DMS153 (cell line): ENCODE measurements around the gene CUX1.
"Not testable (repeated sequence)": the region's sequence is repeated elsewhere in the genome, so short reads cannot be mapped to it uniquely, and the experiment has no call there.

Experiments
- DNase-seq: peaks from one replicate; lab custom pipeline; 2025; lab: John Stamatoyannopoulos, UW

The CUX1 gene

GRCh38 chr7:102046373-102047117 lies 229.1 kb downstream of the CUX1 start:
- no peak for DNase-seq

- DNase-seq: no peak
Measured at GRCh38 chr7:102047167-102047566, 229.7 kb downstream of the CUX1 start.

- no peak for DNase-seq
Measured at GRCh38 chr7:102049765-102050164, 232.3 kb downstream of the CUX1 start.

GRCh38 chr7:102050864-102051460 lies 233.5 kb downstream of the CUX1 start:
- no peak for DNase-seq

GRCh38 chr7:102051736-102052135 lies 234.3 kb downstream of the CUX1 start:
- not testable (repeated sequence) for DNase-seq

GRCh38 chr7:102054158-102054557 lies 236.7 kb downstream of the CUX1 start:
- no peak for DNase-seq

GRCh38 chr7:102055181-102055976 lies 238.0 kb downstream of the CUX1 start:
- no peak for DNase-seq

- no peak for DNase-seq
Measured at GRCh38 chr7:102059524-102059923, 242.1 kb downstream of the CUX1 start.

GRCh38 chr7:102061354-102061945 lies 244.0 kb downstream of the CUX1 start:
- no peak for DNase-seq

GRCh38 chr7:102061981-102062390 lies 244.6 kb downstream of the CUX1 start:
- no peak for DNase-seq

- DNase-seq: no peak
Measured at GRCh38 chr7:102063690-102064180, 246.3 kb downstream of the CUX1 start.

- DNase-seq: no peak
Measured at GRCh38 chr7:102064361-102065025, 247.1 kb downstream of the CUX1 start.

GRCh38 chr7:102065226-102065625 lies 247.8 kb downstream of the CUX1 start:
- DNase-seq: no peak

- DNase-seq: no peak
Measured at GRCh38 chr7:102066476-102066875, 249.1 kb downstream of the CUX1 start.

- no peak for DNase-seq
Measured at GRCh38 chr7:102068846-102069245, 251.4 kb downstream of the CUX1 start.

- DNase-seq: no peak
Measured at GRCh38 chr7:102069931-102070629, 252.7 kb downstream of the CUX1 start.

GRCh38 chr7:102072003-102072402 lies 254.6 kb downstream of the CUX1 start:
- DNase-seq: no peak

GRCh38 chr7:102072636-102073209 lies 255.3 kb downstream of the CUX1 start:
- no peak for DNase-seq

- no peak for DNase-seq
Measured at GRCh38 chr7:102073931-102074880, 256.8 kb downstream of the CUX1 start.

- DNase-seq: no peak
Measured at GRCh38 chr7:102075126-102075525, 257.7 kb downstream of the CUX1 start.
